ENCODE results near the gene PRKCD.
A peak's percentile ranks its signal among the peaks of the same experiment; 100 is the strongest.

Gene PRKCD

GRCh38 chr3:53190659-53191058 is 29.6 kb downstream of the PRKCD start:
- no peak for DNase-seq (ENCODE audit: low read depth in 2 of 2)

GRCh38 chr3:53191836-53192480 is 30.9 kb downstream of the PRKCD start:
- DNase-seq (ENCODE audit: low read depth in 2 of 2), result no peak

GRCh38 chr3:53192608-53193007 is 31.6 kb downstream of the PRKCD start:
- DNase-seq (ENCODE audit: low read depth in 2 of 2), result no peak

GRCh38 chr3:53193466-53194209 is 32.6 kb downstream of the PRKCD start:
- no peak for DNase-seq (ENCODE audit: low read depth in 2 of 2)

- DNase-seq (ENCODE audit: low read depth in 2 of 2), result no peak
These were observed 33.4 kb downstream of the PRKCD start for GRCh38 chr3:53194210-53195065.

- DNase-seq (ENCODE audit: low read depth in 2 of 2), result no peak
These were observed 34.0 kb downstream of the PRKCD start for GRCh38 chr3:53195066-53195450.

- peak; percentile 11 to 29 for DNase-seq (ENCODE audit: low read depth in 2 of 2)
These were observed 34.9 kb downstream of the PRKCD start for GRCh38 chr3:53195602-53196574.

- DNase-seq (ENCODE audit: low read depth in 2 of 2), result peak; percentile 4 to 20
These were observed 35.8 kb downstream of the PRKCD start for GRCh38 chr3:53196575-53197407.

GRCh38 chr3:53198256-53198977 is 37.4 kb downstream of the PRKCD start:
- DNase-seq (ENCODE audit: low read depth in 2 of 2), result no peak

GRCh38 chr3:53198996-53199395 is 38.0 kb downstream of the PRKCD start:
- no peak for DNase-seq (ENCODE audit: low read depth in 2 of 2)

- DNase-seq (ENCODE audit: low read depth in 2 of 2), result no peak
These were observed 38.8 kb downstream of the PRKCD start for GRCh38 chr3:53199834-53200233.

GRCh38 chr3:53200501-53201498 is 39.8 kb downstream of the PRKCD start:
- no peak for DNase-seq (ENCODE audit: low read depth in 2 of 2)

GRCh38 chr3:53202331-53203015 is 41.5 kb downstream of the PRKCD start:
- no peak for DNase-seq (ENCODE audit: low read depth in 2 of 2)

- no peak for DNase-seq (ENCODE audit: low read depth in 2 of 2)
These were observed 51.0 kb downstream of the PRKCD start for GRCh38 chr3:53211706-53212702.

- DNase-seq (ENCODE audit: low read depth in 2 of 2), result no peak
These were observed 52.3 kb downstream of the PRKCD start for GRCh38 chr3:53213276-53213675.

- no peak for DNase-seq (ENCODE audit: low read depth in 2 of 2)
These were observed 54.8 kb downstream of the PRKCD start for GRCh38 chr3:53215816-53216215.

GRCh38 chr3:53216723-53217122 is 55.7 kb downstream of the PRKCD start:
- DNase-seq (ENCODE audit: low read depth in 2 of 2), result no peak

Measured in stimulated activated CD8-positive, alpha-beta memory T cell treated with anti-CD3 and anti-CD28 coated beads, Interleukin-7, amount 100 ng/mL, for 4 hours (primary cell).